Cortex of kidney (tissue), 1 donor: ENCODE measurements around the gene PADI2.
"Not testable (repeated sequence)": the region's sequence is repeated elsewhere in the genome, so short reads cannot be mapped to it uniquely, and the experiment has no call there.

Source experiments
- DNase-seq: peaks from one replicate; lab custom pipeline; 2025; lab: John Stamatoyannopoulos, UW

Gene PADI2

DNA sequence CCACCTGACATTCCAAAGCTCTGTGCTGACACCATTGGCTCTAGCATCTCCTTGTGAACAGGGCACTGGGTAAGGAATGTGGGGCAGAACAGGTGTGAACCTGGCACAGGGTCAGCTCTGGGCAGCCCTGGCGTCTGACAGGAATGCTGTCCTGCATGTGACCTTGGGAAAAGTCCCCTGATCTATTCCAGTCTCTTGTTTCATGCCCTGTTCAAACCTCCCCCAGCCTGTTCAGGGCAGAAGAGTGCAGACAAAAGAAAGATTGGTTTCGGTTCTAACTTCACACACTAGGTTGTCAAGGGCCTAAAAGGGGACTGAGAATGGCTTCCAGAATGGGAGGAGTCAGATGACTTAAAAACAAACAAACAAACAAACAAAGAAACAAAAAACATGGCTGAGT, 37.8 kb downstream of the PADI2 start:
- no peak for DNase-seq

DNA sequence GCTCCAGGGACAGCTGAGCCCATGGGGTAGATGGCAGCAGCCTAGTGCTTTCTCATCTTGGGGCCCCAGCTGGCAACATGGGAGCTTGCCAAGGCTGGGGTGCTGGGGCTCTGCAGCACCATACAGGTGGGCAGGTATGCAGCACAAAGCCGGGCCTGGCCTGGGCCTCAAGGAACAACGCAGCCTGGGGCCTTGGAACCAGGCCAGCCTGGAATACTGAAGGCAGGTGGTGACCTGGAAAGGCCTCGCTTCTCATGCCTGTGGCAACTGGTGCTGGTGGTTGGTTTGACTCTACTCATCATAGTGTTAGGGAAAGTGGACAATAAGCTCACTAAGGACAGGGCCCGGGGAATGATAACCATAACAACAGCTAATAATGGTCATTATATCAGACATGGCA, 38.4 kb downstream of the PADI2 start:
- no peak for DNase-seq

DNA sequence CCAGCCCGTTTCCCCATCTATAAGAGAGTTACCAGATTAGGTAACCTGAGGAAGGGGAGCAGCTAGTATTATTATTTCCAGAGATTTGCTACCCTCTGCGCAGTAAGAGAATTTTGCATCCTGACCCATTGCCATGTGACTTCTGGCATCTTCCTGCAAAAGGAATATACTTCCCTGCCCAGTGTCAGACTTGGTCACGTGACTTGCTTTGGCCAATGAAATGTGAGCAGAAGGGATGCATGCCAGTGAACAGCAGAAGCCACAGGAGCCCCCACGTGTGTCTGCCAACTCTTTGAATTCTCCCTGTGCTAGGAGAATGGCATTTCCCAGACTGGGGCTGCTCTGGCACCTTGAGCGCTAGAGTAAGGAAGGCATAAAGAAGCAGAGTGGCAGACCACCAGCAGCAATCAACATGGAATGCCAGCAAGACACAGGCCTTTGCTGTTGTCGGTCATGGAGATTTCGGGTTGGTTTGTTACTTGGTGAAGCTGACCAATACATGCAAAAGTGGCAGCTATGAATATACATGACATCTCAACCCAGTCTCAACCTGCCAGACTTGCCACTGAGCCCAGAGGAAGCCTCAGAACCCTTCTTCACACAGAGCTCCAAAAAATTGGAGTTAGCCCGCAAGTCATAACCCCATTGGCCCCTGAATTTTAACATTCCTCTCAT, 39.0 kb downstream of the PADI2 start:
- no peak for DNase-seq

DNA sequence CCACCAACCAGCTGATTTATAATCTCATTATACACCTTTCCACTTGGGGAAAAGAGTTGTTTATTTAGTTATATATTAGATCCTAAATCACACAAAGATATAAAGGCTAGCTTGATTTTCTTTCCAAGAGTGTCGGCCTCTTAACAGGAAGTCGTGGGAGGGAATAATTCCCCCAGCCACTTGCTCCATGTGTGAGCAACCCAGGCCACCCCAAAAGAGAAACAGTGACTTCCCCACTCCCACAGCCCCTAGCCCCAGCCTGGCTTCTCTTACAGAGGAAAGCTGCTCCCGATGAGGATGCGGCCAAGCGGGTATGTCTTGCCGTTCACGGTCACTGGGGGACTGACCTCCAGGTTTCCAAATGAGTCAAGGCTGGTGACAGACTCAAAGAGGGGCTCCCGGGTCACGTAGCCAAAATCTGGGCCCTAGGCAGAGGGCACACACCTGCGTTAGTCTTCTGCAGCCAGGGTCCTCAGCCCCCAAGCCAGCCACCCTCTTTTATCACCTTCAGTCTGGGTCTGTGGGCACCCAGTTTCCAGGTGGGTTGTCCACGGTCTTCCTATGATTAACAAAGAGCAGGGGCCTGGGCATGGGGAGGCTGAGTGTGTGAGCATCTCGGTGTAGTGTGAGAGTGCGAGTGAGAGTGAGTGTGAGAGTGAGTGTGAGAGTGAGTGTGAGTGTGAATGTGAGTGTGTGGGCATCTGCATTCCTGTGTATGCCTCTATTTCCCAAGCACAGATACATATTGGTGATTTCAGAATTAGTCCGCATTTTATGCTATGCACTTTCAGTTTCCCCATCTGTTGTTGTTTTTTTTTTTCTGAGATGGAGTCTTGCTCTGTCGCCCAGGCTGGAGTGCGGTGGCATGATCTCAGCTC, 40.0 kb downstream of the PADI2 start:
- no peak for DNase-seq

DNA sequence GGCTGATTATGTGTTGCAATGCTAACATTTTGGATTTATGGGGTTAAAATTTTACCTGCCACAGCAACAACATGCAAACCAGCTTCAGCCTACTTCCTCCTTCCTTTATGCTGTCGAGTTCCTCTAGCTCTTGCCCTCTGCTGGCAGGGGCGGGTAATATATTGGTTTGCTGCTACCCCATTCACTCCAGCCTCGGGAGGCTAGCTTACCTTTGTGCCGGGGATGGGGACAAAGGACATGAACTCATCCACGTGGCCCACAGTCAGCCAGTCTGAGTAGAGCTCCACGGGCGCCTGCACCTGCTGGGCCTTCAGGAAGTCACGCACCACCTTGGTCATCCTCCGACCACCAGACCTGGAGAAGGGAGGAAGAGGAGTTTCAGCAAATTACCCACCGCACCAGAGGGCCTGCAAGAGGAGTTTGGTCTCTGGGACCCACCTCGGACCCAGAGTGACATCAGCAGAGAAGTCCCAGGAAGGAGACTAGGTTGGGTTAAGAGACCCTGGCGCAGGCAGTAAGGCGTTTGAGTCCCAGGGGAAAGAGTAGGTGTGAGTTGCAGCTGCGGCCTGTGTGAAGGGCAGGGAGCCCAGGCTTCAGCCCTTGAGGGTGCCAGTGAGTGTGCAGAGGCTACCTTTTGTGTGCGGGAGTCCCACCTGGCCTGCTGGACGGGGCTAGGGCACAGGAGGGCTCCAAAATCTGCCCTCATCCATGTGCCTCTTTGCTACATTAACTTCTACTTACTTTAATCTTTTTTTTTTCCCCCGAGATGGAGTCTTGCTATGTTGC, 43.6 kb downstream of the PADI2 start:
- DNase-seq = no peak

DNA sequence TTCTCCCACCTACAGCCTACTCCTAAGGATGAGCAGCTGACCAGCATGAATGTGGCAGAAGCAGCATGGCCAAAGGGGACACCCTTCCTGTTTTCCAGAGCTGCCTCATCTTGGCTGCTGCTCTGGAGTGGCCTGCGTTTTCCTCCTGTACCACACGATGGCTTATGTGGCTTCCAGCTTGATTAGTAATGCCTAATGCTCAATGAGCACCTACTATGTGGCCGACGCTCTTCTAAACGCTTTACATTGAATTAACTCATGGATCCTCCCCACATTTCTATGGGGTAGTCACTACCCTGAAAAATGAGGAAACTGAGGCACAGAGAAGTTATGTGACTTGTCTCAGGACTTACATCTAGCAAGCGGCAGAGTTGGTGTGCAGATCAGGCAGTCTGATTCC, 47.5 kb downstream of the PADI2 start:
- no peak for DNase-seq

DNA sequence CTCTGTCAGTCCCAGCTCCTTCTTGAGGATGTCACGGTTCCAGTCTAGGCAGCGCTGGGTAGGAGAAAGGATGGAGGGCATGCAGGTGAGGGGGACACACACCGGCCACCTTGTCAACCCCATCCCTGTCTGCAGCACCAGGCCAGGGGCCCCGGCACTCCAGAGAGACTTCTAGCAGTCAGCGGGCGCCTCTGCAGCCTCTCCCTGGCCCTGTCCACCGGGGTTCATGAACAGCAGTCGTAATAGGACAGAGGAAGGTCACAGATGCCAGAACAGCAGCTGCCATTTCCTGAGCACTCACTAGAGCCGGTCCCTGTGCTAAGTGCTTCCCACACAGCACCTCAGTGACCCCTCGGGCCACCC, 49.1 kb downstream of the PADI2 start:
- no peak for DNase-seq

DNA sequence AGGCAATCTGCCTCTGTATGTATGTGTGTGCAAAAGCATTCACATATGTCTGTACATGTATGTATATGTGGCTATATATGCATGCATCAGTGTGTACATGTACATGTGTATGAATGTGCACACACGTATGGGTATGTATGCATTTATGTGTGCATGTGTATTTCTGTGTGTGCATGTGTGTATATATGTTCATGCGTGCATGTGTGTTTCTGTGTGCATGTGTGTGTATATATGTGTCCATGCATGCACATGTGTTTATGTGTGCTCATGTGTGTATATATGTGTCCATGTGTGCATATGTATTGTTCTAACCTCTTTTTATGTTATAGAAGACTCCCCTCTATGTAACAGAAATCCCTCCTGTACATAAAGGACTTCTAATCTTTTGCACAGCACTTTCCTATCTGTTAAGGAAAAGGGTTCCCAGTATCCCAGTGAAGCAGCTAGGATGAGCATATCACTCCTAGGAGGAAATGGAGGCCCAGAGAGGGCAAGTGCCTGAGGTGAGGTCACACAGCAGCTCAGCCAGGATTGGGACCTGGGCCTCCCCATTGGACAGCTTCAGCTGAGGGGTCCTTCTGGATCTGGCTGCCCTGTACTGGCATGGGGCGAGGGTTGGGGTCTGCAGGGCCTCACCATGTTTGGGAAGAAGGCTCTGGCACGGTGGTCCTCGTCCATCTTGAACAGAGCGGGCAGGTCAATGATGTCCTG, 49.6 kb downstream of the PADI2 start:
- no peak for DNase-seq

DNA sequence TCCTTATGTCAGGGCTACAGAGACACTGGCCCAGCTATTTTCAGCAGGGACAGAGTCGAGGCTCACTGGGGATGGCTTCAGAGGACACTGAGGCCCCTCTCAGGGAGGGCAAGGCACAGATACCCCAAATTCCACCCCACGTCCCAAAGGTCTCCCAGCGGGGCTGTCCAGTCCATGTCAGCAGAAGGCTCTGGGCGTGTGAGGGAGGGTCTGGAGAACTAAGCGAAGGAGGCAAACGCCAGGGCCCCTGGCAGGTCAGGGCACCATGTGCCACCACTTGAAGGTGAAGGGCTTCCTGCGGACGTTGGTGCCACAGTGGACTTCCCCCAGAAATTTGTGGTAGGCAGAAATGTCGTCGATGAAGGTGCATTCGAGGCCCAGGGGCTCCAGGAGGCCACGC, 50.5 kb downstream of the PADI2 start:
- DNase-seq = no peak

DNA sequence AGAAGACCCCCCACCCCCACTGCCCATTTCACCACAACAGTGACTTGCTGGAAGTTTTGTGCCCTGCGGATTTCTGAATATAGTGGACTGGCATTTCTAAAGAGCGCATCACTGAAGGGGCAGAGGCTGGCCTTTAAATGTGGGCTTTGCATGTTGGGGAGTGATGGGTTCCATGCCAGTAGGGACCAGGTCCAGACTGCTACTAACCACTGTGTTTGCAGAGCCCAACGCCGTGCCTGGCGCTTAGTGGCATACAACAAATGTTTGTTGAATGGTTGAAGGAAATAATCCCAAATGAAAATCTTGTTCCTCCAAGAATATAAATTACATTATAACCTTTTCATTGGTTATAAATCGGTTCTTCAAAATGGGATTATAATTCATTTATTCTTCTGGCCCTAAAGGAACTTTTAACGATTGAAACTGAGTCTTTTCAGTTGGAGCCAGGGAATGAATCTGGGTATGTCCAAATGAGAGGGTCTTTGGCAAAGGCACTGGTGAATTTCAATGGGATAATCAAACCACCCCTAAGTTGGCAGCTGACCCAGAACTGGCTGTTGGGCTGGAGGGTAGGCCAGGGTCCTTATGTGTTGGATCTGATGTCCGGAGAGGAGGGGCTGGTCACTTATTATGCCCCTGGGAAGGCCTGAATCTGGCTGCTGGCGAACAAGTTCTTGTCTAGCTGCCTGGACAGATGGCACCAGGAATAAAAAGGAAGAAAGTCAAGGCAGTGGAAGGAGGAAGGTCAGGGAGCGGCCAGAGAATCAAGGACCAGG, 51.6 kb downstream of the PADI2 start:
- no peak for DNase-seq

DNA sequence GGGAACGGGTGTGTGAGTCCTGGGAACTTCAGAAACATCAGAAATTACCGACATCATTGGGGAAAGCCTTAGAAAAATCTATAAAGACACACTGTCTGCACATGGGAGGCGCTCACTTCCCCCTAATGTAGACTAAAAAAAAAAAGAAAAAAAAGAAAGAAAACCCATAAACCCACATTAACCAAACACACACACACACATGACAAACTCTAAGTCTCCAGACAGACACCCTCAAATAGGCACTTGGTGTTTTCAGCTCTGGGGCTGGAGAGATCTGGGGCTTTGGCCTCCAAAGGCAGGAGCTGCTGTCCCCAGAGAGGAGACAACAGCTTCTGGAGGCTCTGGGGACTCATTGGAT, 52.2 kb downstream of the PADI2 start:
- no peak for DNase-seq

DNA sequence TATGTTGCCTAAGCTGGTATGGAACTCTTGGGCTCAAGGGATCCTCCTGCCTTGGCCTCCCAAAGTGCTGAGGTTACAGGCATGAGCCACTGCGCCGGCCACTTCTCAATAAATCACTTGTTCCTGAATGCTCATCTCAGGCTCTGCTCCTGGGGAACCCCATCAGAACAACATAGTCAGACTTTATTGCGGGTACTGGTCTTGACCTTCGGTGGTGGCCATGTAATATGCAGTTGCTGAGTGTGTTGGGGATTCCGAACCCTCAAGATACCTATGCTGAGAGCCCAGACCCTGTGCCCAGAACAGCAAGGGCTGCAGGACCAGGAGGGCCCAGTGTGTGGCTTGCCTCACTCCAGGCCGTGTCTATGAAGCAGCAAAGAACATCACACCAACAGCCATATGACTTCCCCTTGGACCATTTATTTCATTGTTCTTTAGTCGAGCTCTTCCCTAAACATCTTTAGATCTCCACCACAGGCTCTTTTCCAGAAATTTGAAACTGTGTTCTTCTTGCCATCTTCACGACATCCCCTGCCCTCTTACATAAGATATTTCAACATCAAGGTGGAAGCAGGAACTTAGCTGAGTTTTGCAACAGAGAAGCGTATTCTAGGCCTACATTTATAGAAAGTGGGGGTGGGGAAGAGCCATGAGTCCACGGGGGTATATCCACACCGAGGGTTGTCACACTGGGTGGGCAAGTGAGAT, 52.7 kb downstream of the PADI2 start:
- no peak for DNase-seq

DNA sequence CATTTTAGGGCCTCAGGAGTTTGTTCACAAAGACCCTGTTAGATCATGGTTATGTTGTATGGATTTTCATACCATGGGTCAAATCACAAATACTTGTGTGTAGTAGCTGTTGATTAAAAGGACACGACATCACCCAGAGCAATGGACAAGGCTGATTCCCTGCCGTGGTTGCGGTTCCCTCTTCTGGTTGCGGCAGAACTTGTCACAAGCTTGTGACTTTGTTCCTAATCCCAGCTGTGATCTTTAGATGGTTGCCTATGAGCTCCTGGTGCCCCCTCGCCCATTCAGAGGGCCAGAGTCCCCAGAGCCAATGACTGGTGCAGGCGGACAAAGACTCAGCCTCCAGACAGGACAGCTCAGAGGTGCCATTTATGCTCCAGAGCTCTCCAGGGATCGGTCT, 53.6 kb downstream of the PADI2 start:
- DNase-seq = no peak

DNA sequence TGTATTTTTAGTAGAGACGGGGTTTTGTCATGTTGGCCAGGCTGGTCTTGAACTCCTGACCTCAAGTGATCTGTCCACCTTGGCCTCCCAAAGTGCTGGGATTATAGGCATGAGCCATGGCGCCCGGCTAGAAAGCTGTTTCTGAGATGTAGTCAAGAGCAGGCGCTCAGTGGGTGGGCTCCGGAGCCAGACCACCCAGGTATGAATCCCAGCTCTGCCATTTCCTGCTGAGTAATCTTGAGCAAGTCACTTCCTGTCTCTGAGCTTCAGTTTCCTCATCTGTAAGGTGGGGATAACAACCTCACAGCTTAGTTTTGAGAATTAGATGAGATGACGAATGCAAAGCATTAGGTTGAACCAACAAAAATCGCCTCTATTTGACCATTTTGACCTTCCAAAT, 56.5 kb downstream of the PADI2 start:
- DNase-seq = not testable (repeated sequence)

DNA sequence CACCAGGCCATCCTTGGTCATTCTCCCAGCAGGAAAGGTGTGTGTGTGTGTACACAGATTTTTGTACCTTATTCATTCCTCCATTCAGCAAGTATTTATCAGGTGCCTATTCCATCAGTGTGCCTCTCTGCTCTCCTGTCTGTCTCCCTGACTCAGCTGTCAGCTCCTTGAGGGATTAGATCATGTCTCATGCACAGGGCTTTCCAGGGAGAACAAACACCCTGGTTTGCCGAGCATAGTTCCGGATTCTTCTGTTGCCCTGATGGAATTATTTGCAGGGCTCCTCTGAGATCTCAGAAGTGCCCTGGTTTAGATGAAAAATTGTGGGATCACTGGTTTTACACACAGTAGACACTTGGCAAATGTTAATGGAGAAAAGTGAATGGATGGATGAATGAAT, 57.4 kb downstream of the PADI2 start:
- DNase-seq = no peak

DNA sequence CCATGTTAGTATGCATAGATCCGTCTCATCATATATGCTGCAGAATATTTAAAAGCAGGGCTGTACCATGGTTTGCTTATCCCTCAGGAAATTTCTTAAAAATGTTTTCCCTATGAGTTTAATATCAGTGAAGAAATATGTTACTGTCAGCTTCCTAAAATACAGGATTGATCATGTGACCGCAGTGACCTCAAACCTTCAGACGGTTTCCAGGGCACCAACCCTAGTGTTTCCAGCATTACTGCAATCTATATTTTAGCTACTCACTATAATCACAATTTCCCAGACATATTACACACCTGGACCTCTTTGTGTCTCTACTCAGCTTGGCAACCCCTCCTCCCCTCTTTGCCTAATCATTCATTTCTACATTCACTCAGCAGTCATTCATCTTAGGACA, 57.8 kb downstream of the PADI2 start:
- no peak for DNase-seq

DNA sequence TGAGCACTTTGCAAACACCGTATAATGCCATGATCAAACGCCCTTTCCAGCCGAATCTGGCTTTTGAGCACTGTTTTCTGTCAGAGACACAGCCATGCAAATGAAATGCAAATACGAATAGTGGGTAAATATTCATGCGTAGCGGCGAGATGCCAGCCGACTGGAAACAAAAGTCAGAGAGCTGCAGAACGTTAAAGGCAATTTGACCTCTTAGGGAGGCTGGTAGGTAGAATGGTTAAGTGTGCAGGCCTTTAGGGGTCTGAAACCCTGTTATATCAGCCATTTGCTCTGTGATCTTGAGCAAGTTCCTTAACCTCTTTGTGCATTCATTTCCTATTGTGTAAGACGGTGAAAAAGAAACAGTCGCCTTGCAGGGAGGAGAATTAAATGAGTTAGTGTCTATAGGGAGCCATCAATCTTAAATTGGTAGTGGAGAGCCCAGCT, 58.9 kb downstream of the PADI2 start:
- no peak for DNase-seq

DNA sequence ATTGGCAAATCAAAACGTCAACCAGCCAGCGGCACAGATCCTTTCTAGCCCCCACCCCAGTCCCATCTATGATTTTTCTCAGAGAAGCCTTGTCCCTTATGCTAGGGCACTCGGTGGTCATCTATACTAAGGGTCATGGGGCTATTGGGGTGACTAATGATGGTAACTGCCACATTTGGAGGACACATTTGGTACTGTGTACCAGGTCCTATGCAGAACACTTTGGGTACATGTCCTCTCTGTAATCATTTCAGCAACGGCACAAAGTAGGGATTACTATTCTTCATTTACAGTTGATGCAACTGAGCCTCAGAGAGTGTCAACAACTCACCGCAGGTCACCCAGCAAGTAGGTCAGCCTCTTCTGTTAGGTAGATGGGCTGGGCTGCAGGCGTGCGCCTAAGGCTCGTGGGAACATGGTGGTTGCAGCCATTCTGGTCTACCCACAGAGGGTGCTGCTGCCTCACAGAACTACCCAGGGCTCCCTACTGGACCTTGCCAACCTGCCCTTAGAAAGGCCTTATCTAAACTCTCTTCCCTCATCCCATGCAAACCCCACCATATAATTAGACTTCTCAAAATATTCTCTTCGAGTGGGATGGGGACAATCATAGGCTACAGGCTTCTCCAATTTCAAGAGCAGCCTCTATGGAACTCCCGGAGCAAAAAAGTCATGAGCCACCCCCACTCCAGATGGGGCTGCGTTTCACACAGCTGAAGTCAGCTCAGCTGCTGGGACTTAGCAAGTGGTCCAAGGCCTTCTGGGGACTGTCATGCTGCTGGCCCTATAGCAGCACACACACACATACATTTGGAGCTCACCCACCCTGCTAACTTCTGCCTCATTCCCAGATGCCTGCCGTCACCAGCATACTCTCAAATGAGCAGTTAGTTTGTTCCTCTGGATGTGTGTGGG, 59.6 kb downstream of the PADI2 start:
- no peak for DNase-seq

DNA sequence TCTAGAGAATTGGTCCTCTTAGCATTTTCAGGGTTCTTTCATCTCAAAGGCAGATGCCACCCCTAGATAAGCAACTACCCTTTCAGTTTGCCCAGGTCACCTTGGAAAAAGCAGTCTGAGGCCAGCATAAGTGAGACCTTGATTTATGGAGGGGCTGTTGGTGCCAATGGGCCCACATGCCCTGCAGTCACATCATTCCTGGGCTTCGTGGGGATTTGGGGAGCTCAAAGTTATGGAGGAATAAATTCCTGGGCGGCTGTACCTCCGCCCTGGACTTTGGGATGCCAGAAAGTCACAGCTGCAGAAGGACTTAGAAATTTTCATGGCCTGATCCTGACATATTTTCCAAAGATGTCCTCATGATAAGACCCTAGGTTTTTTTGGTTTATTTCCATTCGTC, 62.7 kb downstream of the PADI2 start:
- DNase-seq = no peak

DNA sequence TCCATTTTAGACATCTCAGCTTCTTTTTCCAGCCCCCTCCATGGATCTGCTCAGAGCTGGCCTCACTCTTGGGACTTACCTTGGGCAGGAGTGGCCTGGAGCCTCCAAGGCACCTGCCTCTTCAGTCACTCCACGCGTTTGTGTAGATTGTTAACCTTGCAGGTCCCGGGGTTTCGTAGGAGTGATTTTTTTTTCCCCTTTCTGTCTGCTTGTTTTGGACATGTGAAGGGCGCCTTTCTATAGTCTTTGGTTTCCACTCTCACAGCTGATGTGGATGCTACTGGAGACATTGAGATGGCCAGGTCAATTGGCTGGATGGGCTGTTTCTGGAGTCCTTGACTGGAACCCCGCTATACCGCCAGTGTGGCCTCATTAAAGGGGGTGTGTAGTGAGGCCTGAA, 63.5 kb downstream of the PADI2 start:
- no peak for DNase-seq
